ENCODE data around the gene CALY.

Gene CALY

DNA sequence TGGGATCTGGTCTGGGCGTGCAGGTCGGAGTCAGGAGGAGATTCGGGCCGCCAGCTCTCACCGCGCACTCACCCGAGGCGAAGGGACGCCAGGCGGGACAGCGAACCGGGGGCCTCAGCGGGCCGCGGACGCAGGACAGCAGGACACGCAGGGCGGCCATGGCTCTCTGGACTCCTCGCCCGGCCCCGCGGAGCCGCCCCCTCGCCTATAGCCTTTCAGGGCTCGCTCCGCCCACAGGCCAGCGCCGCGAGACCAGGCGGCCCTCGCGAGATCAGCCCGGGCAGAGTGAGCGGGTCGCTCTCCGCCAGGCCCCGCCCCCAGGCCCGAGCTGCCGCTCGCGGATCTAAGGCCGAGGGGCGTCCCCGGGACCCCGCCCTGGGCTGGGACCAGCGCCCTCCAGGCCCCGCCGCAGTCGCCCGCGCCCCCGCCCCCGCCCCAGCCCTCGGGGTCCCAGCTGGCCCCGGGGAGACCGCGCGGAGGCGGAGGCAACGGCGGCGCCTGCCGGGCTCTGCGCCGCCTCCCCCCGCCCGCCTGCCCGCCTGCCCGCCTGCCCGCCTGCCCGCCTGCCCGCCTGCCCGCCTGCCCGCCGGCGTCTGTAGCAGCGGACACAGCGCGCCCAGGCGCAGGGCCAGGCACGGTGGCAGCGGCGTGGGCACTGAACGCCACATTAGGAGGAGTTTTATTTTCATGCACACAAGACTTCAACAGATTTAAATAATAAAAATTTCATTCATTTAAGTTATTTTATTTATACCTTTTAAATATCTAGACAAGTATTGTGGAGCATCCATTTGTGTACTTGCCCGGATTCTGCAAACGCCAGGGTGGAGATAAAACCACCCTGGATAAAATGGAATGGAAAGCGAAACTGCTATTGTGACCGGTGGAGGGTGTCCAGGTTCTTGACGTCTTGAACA is 36.7 kb upstream of the CALY start, which contains the start of gene ECHS1 (continued):
- TF ChIP-seq SCRT2 (tag by site-specific recombination; IDR thresholded peaks at IDR 0.05) (no peak), GLI2 (tag by site-specific recombination; IDR thresholded peaks at IDR 0.05; ENCODE audit: borderline replicate concordance, low read depth) (no peak), ZNF423 (tag by site-specific recombination; IDR thresholded peaks at IDR 0.05) (no peak), ZNF274 (IDR thresholded peaks at IDR 0.05; ENCODE audit: low read length) (no peak), ZNF274 (tag by site-specific recombination; IDR thresholded peaks at IDR 0.05; ENCODE audit: borderline replicate concordance) (no peak), ZNF335 (tag by site-specific recombination; conservative IDR thresholded peaks at IDR 0.05) (peak; percentile 63), BCL11B (tag by site-specific recombination; IDR thresholded peaks at IDR 0.05; ENCODE audit: low read depth) (peak; percentile 94), ZSCAN30 (tag by site-specific recombination; IDR thresholded peaks at IDR 0.05) (0 out of 2 replicates have a peak, but pooled peaks have one; percentile 18), ZNF501 (tag by site-specific recombination; IDR thresholded peaks at IDR 0.05) (no peak), PRDM1 (tag by site-specific recombination; IDR thresholded peaks at IDR 0.05) (no peak), ZNF214 (tag by site-specific recombination; IDR thresholded peaks at IDR 0.05; ENCODE audit: borderline replicate concordance) (no peak), ZNF169 (tag by site-specific recombination; IDR thresholded peaks at IDR 0.05) (no peak), ZNF174 (tag by site-specific recombination; IDR thresholded peaks at IDR 0.05) (no peak), ZNF76 (tag by site-specific recombination; IDR thresholded peaks at IDR 0.05; ENCODE audit: borderline replicate concordance, low read depth) (peak; percentile 29; the same call in 1 of the 2 replicates), ZBTB7A (tag by site-specific recombination; IDR thresholded peaks at IDR 0.05; ENCODE audit: low read depth) (peak; percentile 82; the same call in 1 of the 2 replicates), ZNF610 (tag by site-specific recombination; IDR thresholded peaks at IDR 0.05; ENCODE audit: borderline replicate concordance) (0 out of 2 replicates have a peak, but pooled peaks have one; percentile 45), ZBTB1 (tag by site-specific recombination; IDR thresholded peaks at IDR 0.05) (peak; percentile 64; the same call in 1 of the 2 replicates), ZNF529 (tag by site-specific recombination; IDR thresholded peaks at IDR 0.05; ENCODE audit: insufficient replicate concordance) (no peak), ZNF175 (tag by site-specific recombination; IDR thresholded peaks at IDR 0.05) (no peak), ZNF510 (tag by site-specific recombination; IDR thresholded peaks at IDR 0.05; ENCODE audit: insufficient replicate concordance) (no peak), MYNN (tag by site-specific recombination; IDR thresholded peaks at IDR 0.05; ENCODE audit: borderline replicate concordance) (no peak)
- TF ChIP-seq, protein P1, sequence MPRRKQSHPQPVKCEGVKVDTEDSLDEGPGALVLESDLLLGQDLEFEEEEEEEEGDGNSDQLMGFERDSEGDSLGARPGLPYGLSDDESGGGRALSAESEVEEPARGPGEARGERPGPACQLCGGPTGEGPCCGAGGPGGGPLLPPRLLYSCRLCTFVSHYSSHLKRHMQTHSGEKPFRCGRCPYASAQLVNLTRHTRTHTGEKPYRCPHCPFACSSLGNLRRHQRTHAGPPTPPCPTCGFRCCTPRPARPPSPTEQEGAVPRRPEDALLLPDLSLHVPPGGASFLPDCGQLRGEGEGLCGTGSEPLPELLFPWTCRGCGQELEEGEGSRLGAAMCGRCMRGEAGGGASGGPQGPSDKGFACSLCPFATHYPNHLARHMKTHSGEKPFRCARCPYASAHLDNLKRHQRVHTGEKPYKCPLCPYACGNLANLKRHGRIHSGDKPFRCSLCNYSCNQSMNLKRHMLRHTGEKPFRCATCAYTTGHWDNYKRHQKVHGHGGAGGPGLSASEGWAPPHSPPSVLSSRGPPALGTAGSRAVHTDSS (tag by site-specific recombination; IDR thresholded peaks at IDR 0.05): no peak
- TF ChIP-seq, protein P2, sequence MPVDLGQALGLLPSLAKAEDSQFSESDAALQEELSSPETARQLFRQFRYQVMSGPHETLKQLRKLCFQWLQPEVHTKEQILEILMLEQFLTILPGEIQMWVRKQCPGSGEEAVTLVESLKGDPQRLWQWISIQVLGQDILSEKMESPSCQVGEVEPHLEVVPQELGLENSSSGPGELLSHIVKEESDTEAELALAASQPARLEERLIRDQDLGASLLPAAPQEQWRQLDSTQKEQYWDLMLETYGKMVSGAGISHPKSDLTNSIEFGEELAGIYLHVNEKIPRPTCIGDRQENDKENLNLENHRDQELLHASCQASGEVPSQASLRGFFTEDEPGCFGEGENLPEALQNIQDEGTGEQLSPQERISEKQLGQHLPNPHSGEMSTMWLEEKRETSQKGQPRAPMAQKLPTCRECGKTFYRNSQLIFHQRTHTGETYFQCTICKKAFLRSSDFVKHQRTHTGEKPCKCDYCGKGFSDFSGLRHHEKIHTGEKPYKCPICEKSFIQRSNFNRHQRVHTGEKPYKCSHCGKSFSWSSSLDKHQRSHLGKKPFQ (tag by site-specific recombination; IDR thresholded peaks at IDR 0.05): no peak
- TF ChIP-seq, protein P3, sequence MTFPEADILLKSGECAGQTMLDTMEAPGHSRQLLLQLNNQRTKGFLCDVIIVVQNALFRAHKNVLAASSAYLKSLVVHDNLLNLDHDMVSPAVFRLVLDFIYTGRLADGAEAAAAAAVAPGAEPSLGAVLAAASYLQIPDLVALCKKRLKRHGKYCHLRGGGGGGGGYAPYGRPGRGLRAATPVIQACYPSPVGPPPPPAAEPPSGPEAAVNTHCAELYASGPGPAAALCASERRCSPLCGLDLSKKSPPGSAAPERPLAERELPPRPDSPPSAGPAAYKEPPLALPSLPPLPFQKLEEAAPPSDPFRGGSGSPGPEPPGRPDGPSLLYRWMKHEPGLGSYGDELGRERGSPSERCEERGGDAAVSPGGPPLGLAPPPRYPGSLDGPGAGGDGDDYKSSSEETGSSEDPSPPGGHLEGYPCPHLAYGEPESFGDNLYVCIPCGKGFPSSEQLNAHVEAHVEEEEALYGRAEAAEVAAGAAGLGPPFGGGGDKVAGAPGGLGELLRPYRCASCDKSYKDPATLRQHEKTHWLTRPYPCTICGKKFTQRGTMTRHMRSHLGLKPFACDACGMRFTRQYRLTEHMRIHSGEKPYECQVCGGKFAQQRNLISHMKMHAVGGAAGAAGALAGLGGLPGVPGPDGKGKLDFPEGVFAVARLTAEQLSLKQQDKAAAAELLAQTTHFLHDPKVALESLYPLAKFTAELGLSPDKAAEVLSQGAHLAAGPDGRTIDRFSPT (tag by site-specific recombination; IDR thresholded peaks at IDR 0.05): no peak
- TF ChIP-seq, protein P4, sequence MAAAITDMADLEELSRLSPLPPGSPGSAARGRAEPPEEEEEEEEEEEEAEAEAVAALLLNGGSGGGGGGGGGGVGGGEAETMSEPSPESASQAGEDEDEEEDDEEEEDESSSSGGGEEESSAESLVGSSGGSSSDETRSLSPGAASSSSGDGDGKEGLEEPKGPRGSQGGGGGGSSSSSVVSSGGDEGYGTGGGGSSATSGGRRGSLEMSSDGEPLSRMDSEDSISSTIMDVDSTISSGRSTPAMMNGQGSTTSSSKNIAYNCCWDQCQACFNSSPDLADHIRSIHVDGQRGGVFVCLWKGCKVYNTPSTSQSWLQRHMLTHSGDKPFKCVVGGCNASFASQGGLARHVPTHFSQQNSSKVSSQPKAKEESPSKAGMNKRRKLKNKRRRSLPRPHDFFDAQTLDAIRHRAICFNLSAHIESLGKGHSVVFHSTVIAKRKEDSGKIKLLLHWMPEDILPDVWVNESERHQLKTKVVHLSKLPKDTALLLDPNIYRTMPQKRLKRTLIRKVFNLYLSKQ (tag by site-specific recombination; IDR thresholded peaks at IDR 0.05; ENCODE audit: borderline replicate concordance): no peak
- TF ChIP-seq, protein P5, sequence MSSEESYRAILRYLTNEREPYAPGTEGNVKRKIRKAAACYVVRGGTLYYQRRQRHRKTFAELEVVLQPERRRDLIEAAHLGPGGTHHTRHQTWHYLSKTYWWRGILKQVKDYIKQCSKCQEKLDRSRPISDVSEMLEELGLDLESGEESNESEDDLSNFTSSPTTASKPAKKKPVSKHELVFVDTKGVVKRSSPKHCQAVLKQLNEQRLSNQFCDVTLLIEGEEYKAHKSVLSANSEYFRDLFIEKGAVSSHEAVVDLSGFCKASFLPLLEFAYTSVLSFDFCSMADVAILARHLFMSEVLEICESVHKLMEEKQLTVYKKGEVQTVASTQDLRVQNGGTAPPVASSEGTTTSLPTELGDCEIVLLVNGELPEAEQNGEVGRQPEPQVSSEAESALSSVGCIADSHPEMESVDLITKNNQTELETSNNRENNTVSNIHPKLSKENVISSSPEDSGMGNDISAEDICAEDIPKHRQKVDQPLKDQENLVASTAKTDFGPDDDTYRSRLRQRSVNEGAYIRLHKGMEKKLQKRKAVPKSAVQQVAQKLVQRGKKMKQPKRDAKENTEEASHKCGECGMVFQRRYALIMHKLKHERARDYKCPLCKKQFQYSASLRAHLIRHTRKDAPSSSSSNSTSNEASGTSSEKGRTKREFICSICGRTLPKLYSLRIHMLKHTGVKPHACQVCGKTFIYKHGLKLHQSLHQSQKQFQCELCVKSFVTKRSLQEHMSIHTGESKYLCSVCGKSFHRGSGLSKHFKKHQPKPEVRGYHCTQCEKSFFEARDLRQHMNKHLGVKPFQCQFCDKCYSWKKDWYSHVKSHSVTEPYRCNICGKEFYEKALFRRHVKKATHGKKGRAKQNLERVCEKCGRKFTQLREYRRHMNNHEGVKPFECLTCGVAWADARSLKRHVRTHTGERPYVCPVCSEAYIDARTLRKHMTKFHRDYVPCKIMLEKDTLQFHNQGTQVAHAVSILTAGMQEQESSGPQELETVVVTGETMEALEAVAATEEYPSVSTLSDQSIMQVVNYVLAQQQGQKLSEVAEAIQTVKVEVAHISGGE (tag by site-specific recombination; conservative IDR thresholded peaks at IDR 0.05; ENCODE audit: low read depth): no peak
- TF ChIP-seq, protein P6, sequence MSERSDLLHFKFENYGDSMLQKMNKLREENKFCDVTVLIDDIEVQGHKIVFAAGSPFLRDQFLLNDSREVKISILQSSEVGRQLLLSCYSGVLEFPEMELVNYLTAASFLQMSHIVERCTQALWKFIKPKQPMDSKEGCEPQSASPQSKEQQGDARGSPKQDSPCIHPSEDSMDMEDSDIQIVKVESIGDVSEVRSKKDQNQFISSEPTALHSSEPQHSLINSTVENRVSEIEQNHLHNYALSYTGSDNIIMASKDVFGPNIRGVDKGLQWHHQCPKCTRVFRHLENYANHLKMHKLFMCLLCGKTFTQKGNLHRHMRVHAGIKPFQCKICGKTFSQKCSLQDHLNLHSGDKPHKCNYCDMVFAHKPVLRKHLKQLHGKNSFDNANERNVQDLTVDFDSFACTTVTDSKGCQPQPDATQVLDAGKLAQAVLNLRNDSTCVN (tag by site-specific recombination; optimal IDR thresholded peaks at IDR 0.05): peak; percentile 74
